Keratinocyte (primary cell): ENCODE data around the gene LYPD6. TPM values are rescaled to one million over a fixed set of nuclear protein-coding genes. Genes with fewer than 3 reads are reported as not detected.
"Not testable (repeated sequence)": the region's sequence is repeated elsewhere in the genome, so short reads cannot be mapped to it uniquely, and the experiment has no call there.

Source experiments
- DNase-seq: peaks from one replicate; pipeline ENCODE4 v3.0.0-alpha.2; 2011; ENCODE audit warnings: low read depth, missing footprints, low spot score
- FAIRE-seq: peaks from 2 replicates; lab custom pipeline; 2011; peaks lifted over from hg19 to GRCh38; lab: Jason Lieb, UNC
- H2AFZ ChIP-seq: 2 replicates; pipeline ENCODE4 v1.6.0; 2012; ENCODE audit warnings: low read length, control low read depth, inconsistent platforms; ENCODE audit not compliant: control insufficient read depth
- H3K27ac ChIP-seq: 2 replicates; pipeline ENCODE4 v1.5.1; 2011; ENCODE audit warnings: low read length; ENCODE audit not compliant: control insufficient read depth, insufficient read depth
- H3K27me3 ChIP-seq: 3 replicates; pipeline ENCODE4 v1.6.0; 2011; ENCODE audit warnings: low read length; ENCODE audit not compliant: control insufficient read depth, insufficient read depth; ENCODE audit errors: extremely low read depth
- H3K36me3 ChIP-seq, 2 experiments: 2 replicates in 1 of 2; 3 replicates in 1 of 2; pipeline ENCODE4 v1.5.1; 2011; ENCODE audit warnings: low read length in 2 of 2, mild to moderate bottlenecking in 1 of 2; ENCODE audit not compliant: control insufficient read depth in 2 of 2, insufficient read depth in 2 of 2; ENCODE audit errors: extremely low read depth in 1 of 2
- H3K4me1 ChIP-seq: 3 replicates; pipeline ENCODE4 v1.5.1; 2011; ENCODE audit warnings: low read length; ENCODE audit not compliant: control insufficient read depth, insufficient read depth; ENCODE audit errors: extremely low read depth
- H3K4me2 ChIP-seq: 3 replicates; pipeline ENCODE4 v1.6.0; 2011; ENCODE audit warnings: low read depth, low read length; ENCODE audit not compliant: control insufficient read depth, insufficient read depth; ENCODE audit errors: extremely low read depth
- H3K4me3 ChIP-seq, 3 experiments: fragments of 200-600 bp in 1 of 3; sonication (generic) in 1 of 3; 2 replicates in 2 of 3; 3 replicates in 1 of 3; pipeline ENCODE4 v1.5.1; 2011 to 2016; ENCODE audit warnings: low read length in 3 of 3, mild to moderate bottlenecking in 3 of 3, control low read depth in 2 of 3, inconsistent platforms in 1 of 3, low read depth in 1 of 3, mixed read lengths in 1 of 3, mixed run types in 1 of 3, moderate library complexity in 1 of 3; ENCODE audit not compliant: control insufficient read depth in 2 of 3, insufficient read depth in 2 of 3; ENCODE audit errors: extremely low read depth in 1 of 3
- H3K79me2 ChIP-seq: 2 replicates; pipeline ENCODE4 v1.6.0; 2012; ENCODE audit warnings: low read length; ENCODE audit not compliant: control insufficient read depth, insufficient read depth
- H3K9ac ChIP-seq: 3 replicates; pipeline ENCODE4 v1.6.0; 2011; ENCODE audit warnings: low read length; ENCODE audit not compliant: control insufficient read depth, insufficient read depth; ENCODE audit errors: extremely low read depth
- H3K9me1 ChIP-seq: 3 replicates; pipeline ENCODE4 v1.6.0; 2011; ENCODE audit warnings: low read length; ENCODE audit not compliant: control insufficient read depth, insufficient read depth; ENCODE audit errors: extremely low read depth
- H3K9me3 ChIP-seq: 2 replicates; pipeline ENCODE4 v1.5.1; 2012; ENCODE audit warnings: low read depth, low read length; ENCODE audit not compliant: control insufficient read depth
- H4K20me1 ChIP-seq: 3 replicates; pipeline ENCODE4 v1.6.0; 2011; ENCODE audit warnings: low read length; ENCODE audit not compliant: control insufficient read depth, insufficient read depth; ENCODE audit errors: extremely low read depth
- EZH2 ChIP-seq: IDR thresholded peaks from one replicate; pipeline ENCODE4 v1.6.1; 2012; ENCODE audit warnings: inconsistent platforms, mild to moderate bottlenecking, low read length, moderate library complexity
- dilution Hi-C: fragments of 300-500 bp; cut with MboI; formaldehyde crosslinking; loops from one replicate; pipeline ENCODE4 v1.7.0; 2020; ENCODE audit warnings: low sequenced_read_pairs; ENCODE audit not compliant: extremely low pct_ligation_motif_present
- polyA plus RNA-seq, 5 experiments: library from polyadenylated mRNA; depleted of rRNA in 3 of 5; stranded (reverse) in 3 of 5; stranded (forward) in 1 of 5; unstranded in 1 of 5; fragments of >200 nt; gene quantifications; 1 replicate in 1 of 5; 2 replicates in 3 of 5; 3 replicates in 1 of 5; pipeline versions ENCODE4 v1.2.1 to v1.2.3, GENCODE V29; 2011 to 2012; ENCODE audit warnings: missing spikeins in 2 of 5, low read depth in 1 of 5, low replicate concordance in 1 of 5
- TF ChIP-seq, protein P1 (sequence below), 3 experiments: IDR thresholded peaks in 1 of 3; conservative IDR thresholded peaks in 1 of 3; optimal IDR thresholded peaks in 1 of 3; 2 replicates in 2 of 3; 3 replicates in 1 of 3; pipeline versions ENCODE3 to v1.5.1; 2011; ENCODE audit warnings: low read length in 3 of 3, mild to moderate bottlenecking in 3 of 3, moderate library complexity in 2 of 3, control low read depth in 1 of 3, inconsistent platforms in 1 of 3; ENCODE audit not compliant: insufficient read depth in 2 of 3; ENCODE audit errors: extremely low read depth in 1 of 3

LYPD6 gene
- polyA plus RNA-seq, 1 donor (not counting 4 experiments of a cell fraction or from before 2014, with no cell fraction given): 3.5 TPM

DNA sequence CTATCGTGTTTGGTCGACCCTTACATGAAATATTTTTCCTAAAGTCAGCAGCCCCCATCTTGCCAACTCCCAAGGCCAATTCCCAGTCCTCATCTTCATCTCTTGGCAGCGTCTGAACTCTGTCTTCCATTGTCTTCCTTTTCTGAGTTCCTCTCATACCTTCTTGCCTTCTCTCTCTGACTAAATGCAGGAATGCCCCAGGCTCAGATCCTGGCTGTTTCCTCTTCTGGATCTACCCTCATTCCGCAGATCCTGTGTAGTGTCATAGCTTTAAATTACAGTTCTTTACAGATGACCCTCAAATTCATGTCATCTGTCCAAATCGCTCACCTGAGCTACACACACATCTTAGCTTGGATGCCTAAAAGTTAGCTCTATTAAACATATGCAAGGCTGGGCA lies 162.5 kb downstream of the LYPD6 start:
- H3K4me3 ChIP-seq: no peak overlapping the region
- dilution Hi-C loops: no loop called here
- no peak overlapping the region for H3K4me2 ChIP-seq
- no peaks in the 10 kb centered on the region for H3K79me2 ChIP-seq
- no peak for DNase-seq
- no peaks in the 10 kb centered on the region for H3K4me1 ChIP-seq
- no peak overlapping the region for H3K9ac ChIP-seq
- H4K20me1 ChIP-seq: no peaks in the 10 kb centered on the region
- no peak overlapping the region for H2AFZ ChIP-seq
- TF ChIP-seq, protein P1, sequence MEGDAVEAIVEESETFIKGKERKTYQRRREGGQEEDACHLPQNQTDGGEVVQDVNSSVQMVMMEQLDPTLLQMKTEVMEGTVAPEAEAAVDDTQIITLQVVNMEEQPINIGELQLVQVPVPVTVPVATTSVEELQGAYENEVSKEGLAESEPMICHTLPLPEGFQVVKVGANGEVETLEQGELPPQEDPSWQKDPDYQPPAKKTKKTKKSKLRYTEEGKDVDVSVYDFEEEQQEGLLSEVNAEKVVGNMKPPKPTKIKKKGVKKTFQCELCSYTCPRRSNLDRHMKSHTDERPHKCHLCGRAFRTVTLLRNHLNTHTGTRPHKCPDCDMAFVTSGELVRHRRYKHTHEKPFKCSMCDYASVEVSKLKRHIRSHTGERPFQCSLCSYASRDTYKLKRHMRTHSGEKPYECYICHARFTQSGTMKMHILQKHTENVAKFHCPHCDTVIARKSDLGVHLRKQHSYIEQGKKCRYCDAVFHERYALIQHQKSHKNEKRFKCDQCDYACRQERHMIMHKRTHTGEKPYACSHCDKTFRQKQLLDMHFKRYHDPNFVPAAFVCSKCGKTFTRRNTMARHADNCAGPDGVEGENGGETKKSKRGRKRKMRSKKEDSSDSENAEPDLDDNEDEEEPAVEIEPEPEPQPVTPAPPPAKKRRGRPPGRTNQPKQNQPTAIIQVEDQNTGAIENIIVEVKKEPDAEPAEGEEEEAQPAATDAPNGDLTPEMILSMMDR (optimal IDR thresholded peaks at IDR 0.05 in 1 of 3, IDR thresholded peaks at IDR 0.05 in 1 of 3, conservative IDR thresholded peaks at IDR 0.05 in 1 of 3; ENCODE audit: extremely low read depth in 1 of 3, insufficient read depth in 2 of 3, low read length in 3 of 3): no peak
- no peak for TF ChIP-seq EZH2
- H3K27ac ChIP-seq: no peak overlapping the region
- H3K9me3 ChIP-seq: no peaks in the 10 kb centered on the region
- no peaks in the 10 kb centered on the region for H3K9me1 ChIP-seq
- peaks cover 21% of the 10 kb centered on the region for H3K27me3 ChIP-seq
- H3K36me3 ChIP-seq: no peaks in the 10 kb centered on the region
- no peak for FAIRE-seq

DNA sequence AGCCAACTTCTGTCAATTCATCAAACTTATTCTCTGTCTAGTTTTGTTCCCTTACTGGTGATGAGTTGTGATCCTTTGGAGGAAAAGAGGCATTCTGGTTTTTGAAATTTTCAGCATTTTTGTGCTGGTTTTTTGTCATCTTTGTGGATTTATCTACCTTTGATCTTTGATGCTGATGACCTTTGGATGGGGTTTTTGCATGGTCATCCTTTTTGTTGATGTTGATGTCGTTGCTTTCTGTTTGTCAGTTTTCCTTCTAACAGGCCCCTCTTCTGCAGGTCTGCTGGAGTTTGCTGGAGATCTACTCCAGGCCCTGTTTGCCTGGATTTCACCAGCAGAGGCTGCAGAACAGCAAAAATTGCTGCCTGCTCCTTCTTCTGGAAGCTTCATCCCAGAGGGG lies 168.8 kb downstream of the LYPD6 start:
- H3K4me1 ChIP-seq, H3K9me1 ChIP-seq, DNase-seq, dilution Hi-C loops, H4K20me1 ChIP-seq, H3K4me2 ChIP-seq, FAIRE-seq, H2AFZ ChIP-seq, H3K9me3 ChIP-seq, H3K36me3 ChIP-seq, H3K9ac ChIP-seq, H3K79me2 ChIP-seq, H3K27ac ChIP-seq, H3K27me3 ChIP-seq, H3K4me3 ChIP-seq: not testable (repeated sequence)

DNA sequence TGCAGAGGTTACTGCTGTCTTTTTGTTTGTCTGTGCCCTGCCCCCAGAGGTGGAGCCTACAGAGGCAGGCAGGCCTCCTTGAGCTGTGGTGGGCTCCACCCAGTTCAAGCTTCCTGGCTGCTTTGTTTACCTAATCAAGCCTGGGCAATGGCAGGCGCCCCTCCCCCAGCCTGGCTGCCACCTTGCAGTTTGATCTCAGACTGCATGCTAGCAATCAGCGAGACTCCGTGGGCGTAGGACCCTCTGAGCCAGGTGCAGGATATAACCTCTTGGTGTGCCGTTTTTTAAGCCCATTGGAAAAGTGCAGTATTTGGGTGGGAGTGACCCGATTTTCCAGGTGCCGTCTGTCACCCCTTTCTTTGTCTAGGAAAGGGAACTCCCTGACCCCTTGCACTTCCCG lies 176.4 kb downstream of the LYPD6 start:
- H4K20me1 ChIP-seq, H2AFZ ChIP-seq, DNase-seq, H3K4me3 ChIP-seq, H3K4me2 ChIP-seq, H3K9ac ChIP-seq, H3K9me1 ChIP-seq, H3K9me3 ChIP-seq, H3K4me1 ChIP-seq, FAIRE-seq, H3K79me2 ChIP-seq, H3K36me3 ChIP-seq, H3K27ac ChIP-seq, dilution Hi-C loops, H3K27me3 ChIP-seq: not testable (repeated sequence)
